Neutrophil (primary cell): ENCODE results near the gene CD247.
A peak's percentile ranks its signal among the peaks of the same experiment; 100 is the strongest.

ENCODE experiments used
- H3K27ac ChIP-seq: fragments of 200-600 bp; sonication (generic); 2 replicates; pipeline ENCODE4 v1.5.1; 2016; ENCODE audit warnings: mild to moderate bottlenecking, moderate library complexity
- H3K27me3 ChIP-seq: fragments of 200-600 bp; sonication (generic); 2 replicates; pipeline ENCODE4 v1.6.0; 2016; ENCODE audit warnings: mild to moderate bottlenecking
- H3K36me3 ChIP-seq: fragments of 200-600 bp; sonication (generic); 2 replicates; pipeline ENCODE4 v1.5.1; 2017
- H3K4me1 ChIP-seq, 2 experiments: fragments of 200-600 bp in 1 of 2; sonication (generic) in 1 of 2; 1 replicate in 1 of 2; 2 replicates in 1 of 2; pipeline versions ENCODE4 v1.5.1 to v1.6.1; 2013 to 2016; ENCODE audit warnings: low read depth in 1 of 2, low read length in 1 of 2, mild to moderate bottlenecking in 1 of 2, moderate library complexity in 1 of 2; ENCODE audit not compliant: control insufficient read depth in 1 of 2, insufficient read depth in 1 of 2
- H3K4me3 ChIP-seq, 2 experiments: fragments of 200-600 bp in 1 of 2; sonication (generic) in 1 of 2; 1 replicate in 1 of 2; 2 replicates in 1 of 2; pipeline ENCODE4 v1.5.1; 2013 to 2016; ENCODE audit warnings: low read depth in 1 of 2, low read length in 1 of 2, mild to moderate bottlenecking in 1 of 2, moderate library complexity in 1 of 2
- H3K9me3 ChIP-seq: fragments of 200-600 bp; sonication (generic); 2 replicates; pipeline ENCODE4 v1.5.1; 2016
- CTCF ChIP-seq: fragments of 200-600 bp; sonication (generic); IDR thresholded peaks from 2 replicates; pipeline ENCODE4 v1.5.1; 2016; ENCODE audit warnings: antibody characterized with exemption

CD247 gene

GRCh38 chr1:167456524-167456923, 61.8 kb downstream of the CD247 start:
- TF ChIP-seq CTCF: no peak
- H3K36me3 ChIP-seq: no peaks in the 10 kb centered on the region
- no peak overlapping the region for H3K4me3 ChIP-seq
- H3K27me3 ChIP-seq: peaks cover 55% of the 10 kb centered on the region
- peaks cover 16 to 19% of the 10 kb centered on the region in 2 experiments for H3K4me1 ChIP-seq
- H3K9me3 ChIP-seq: no peaks in the 10 kb centered on the region
- H3K27ac ChIP-seq: no peak overlapping the region

GRCh38 chr1:167455786-167456446, 62.4 kb downstream of the CD247 start:
- no peak overlapping the region for H3K27ac ChIP-seq
- no peaks in the 10 kb centered on the region for H3K36me3 ChIP-seq
- H3K9me3 ChIP-seq: no peaks in the 10 kb centered on the region
- H3K27me3 ChIP-seq: peaks cover 55% of the 10 kb centered on the region
- no peak for TF ChIP-seq CTCF
- H3K4me3 ChIP-seq: peak overlapping the region; percentile 51 to 72
- H3K4me1 ChIP-seq: peaks cover 16 to 19% of the 10 kb centered on the region in 2 experiments

GRCh38 chr1:167454894-167455785, 63.2 kb downstream of the CD247 start:
- peaks cover 55% of the 10 kb centered on the region for H3K27me3 ChIP-seq
- no peaks in the 10 kb centered on the region for H3K36me3 ChIP-seq
- TF ChIP-seq CTCF: no peak
- no peak overlapping the region for H3K27ac ChIP-seq
- peaks cover 16 to 19% of the 10 kb centered on the region in 2 experiments for H3K4me1 ChIP-seq
- peak overlapping the region; percentile 51 to 72 for H3K4me3 ChIP-seq
- H3K9me3 ChIP-seq: no peaks in the 10 kb centered on the region

- no peak for TF ChIP-seq CTCF
- Histone ChIP-seq H3K27me3 (peaks cover 55% of the 10 kb centered on the region), H3K4me3 (peak overlapping the region; percentile 51 to 72), H3K4me1 (peaks cover 16 to 19% of the 10 kb centered on the region in 2 experiments), H3K27ac (no peak overlapping the region), H3K36me3 (no peaks in the 10 kb centered on the region), H3K9me3 (no peaks in the 10 kb centered on the region)
These were observed 63.9 kb downstream of the CD247 start for GRCh38 chr1:167454304-167454893.

GRCh38 chr1:167453123-167453522, 65.2 kb downstream of the CD247 start:
- no peak overlapping the region for H3K27ac ChIP-seq
- H3K36me3 ChIP-seq: no peaks in the 10 kb centered on the region
- H3K27me3 ChIP-seq: peaks cover 52% of the 10 kb centered on the region
- TF ChIP-seq CTCF: no peak
- H3K4me1 ChIP-seq: peaks cover 16 to 21% of the 10 kb centered on the region in 2 experiments
- no peak overlapping the region for H3K4me3 ChIP-seq
- no peaks in the 10 kb centered on the region for H3K9me3 ChIP-seq
